ENCODE measurements around the gene FRMPD2.

Gene FRMPD2

DNA sequence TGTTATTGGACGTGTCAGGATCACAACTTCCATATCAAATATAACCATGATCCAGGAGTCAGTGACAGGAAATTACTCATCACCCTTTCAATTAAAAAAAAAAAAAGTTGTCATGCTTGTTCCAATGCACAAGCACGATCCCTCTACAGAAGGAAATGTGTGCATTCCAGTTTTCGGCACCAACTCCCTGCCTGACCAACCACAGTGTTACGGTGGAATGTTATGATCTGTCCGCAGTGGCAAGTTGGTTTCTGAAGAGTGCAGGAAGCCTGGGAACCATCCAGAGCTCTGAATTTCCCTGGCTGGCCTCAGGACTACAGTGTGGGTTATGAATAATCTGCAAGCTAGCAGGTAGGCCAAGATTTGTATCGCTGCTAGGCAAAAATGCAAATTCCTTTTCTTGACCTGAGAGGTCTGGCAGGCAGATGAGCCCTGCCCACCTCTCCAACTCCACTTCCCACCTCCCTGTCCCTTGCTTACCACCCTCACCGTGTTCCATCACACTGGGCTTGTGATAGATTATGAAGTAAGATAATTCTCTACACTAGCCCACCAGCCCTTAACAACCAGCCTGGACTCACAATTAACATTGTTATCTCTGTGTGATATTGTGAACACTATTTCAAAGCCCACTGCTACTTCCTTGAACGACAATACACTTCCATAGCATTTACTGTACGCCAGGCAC, 20.4 kb downstream of the FRMPD2 start:
- no peak overlapping the region for H3K4me3 ChIP-seq (ENCODE audit: low read depth, low read length)
- no peak for DNase-seq (ENCODE audit: low read depth)
- TF ChIP-seq CTCF (IDR thresholded peaks at IDR 0.05; ENCODE audit: low read depth, low read length, missing control alignments), result no peak

- no peak overlapping the region for H3K4me3 ChIP-seq (ENCODE audit: low read depth, low read length)
- DNase-seq (ENCODE audit: low read depth), result no peak
Observed at GRCh38 chr10:48252354-48252650, 22.2 kb downstream of the FRMPD2 start.

GRCh38 chr10:48251525-48252353, 22.8 kb downstream of the FRMPD2 start:
- TF ChIP-seq CTCF (IDR thresholded peaks at IDR 0.05; ENCODE audit: low read depth, low read length, missing control alignments), result no peak
- DNase-seq (ENCODE audit: low read depth), result no peak
- no peak overlapping the region for H3K4me3 ChIP-seq (ENCODE audit: low read depth, low read length)

More at GRCh38 chr10:48252354-48252650, 22.2 kb downstream of the FRMPD2 start:
- TF ChIP-seq CTCF (IDR thresholded peaks at IDR 0.05; ENCODE audit: low read depth, low read length, missing control alignments), result no peak

- no peak for DNase-seq (ENCODE audit: low read depth)
- TF ChIP-seq CTCF (IDR thresholded peaks at IDR 0.05; ENCODE audit: low read depth, low read length, missing control alignments), result no peak
- H3K4me3 ChIP-seq (ENCODE audit: low read depth, low read length), result no peak overlapping the region
Observed at GRCh38 chr10:48251152-48251524, 23.4 kb downstream of the FRMPD2 start.

DNA sequence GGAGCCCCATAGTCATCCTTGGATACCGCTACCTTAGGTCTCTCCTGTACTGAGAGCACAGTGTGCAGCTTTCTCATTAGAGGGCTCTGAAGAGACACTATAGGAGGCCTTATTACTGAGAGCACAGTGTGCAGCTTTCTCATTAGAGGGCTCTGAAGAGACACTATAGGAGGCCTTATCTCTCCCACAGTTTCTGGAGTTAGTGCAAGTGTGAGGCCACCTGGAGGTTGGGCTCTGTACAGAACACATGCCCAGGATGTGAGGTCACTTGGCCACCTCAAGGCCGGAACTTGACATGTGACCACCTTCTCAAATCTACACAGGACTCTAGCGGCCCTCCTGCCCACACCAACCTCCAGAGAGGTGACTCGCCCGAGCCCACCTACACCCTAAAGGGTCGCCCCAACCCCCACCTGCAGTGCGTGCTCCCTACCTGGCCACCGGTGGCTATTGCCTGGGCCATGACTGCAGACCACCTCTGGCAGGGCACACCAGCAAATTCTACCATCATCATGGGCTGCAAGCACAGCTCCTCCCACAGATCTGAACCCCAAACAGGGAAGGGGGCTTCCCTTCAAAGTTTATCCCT, 24.6 kb downstream of the FRMPD2 start:
- TF ChIP-seq CTCF (IDR thresholded peaks at IDR 0.05; ENCODE audit: low read depth, low read length, missing control alignments), result no peak
- no peak for DNase-seq (ENCODE audit: low read depth)
- H3K4me3 ChIP-seq (ENCODE audit: low read depth, low read length), result no peak overlapping the region

- no peak overlapping the region for H3K4me3 ChIP-seq (ENCODE audit: low read depth, low read length)
- no peak for TF ChIP-seq CTCF (IDR thresholded peaks at IDR 0.05; ENCODE audit: low read depth, low read length, missing control alignments)
- DNase-seq (ENCODE audit: low read depth), result no peak
Observed at GRCh38 chr10:48249004-48249762, 25.3 kb downstream of the FRMPD2 start.
